H1 (cell line): Measurements from ENCODE around the gene KIAA0040. TPM values are rescaled to one million over a fixed set of nuclear protein-coding genes. Genes with fewer than 3 reads are reported as not detected.

ENCODE experiments used
- BCL11A ChIP-seq, 2 experiments: IDR thresholded peaks; one replicate each; pipeline ENCODE4 v1.6.1; 2011; ENCODE audit warnings: low read depth in 2 of 2, low read length in 2 of 2, mild to moderate bottlenecking in 2 of 2
- CTBP2 ChIP-seq: IDR thresholded peaks from 2 replicates; pipeline ENCODE4 v1.7.0; 2011; ENCODE audit warnings: borderline replicate concordance, mild to moderate bottlenecking, moderate library complexity, mixed read lengths, low read length; ENCODE audit not compliant: insufficient read depth, insufficient read length
- GABPA ChIP-seq: IDR thresholded peaks from 2 replicates; pipeline ENCODE4 v1.6.1; 2011; ENCODE audit warnings: mild to moderate bottlenecking, low read length, moderate library complexity, borderline replicate concordance; ENCODE audit not compliant: insufficient read depth
- JUN ChIP-seq: IDR thresholded peaks from 2 replicates; pipeline ENCODE4 v1.6.1; 2011; ENCODE audit warnings: low read depth, mild to moderate bottlenecking, improper control_type of control experiment, low read length
- KDM1A ChIP-seq: fragments of 200-600, 300-600 bp; sonication (generic); IDR thresholded peaks from 2 replicates; pipeline ENCODE4 v1.7.1; 2016; ENCODE audit warnings: mild to moderate bottlenecking, low read length, borderline replicate concordance
- SIN3A ChIP-seq, 2 experiments: IDR thresholded peaks in 1 of 2; conservative IDR thresholded peaks in 1 of 2; 2 replicates each; pipeline ENCODE4 v1.6.1; 2011 to 2012; ENCODE audit warnings: low read length in 2 of 2, improper control_type of control experiment in 1 of 2, low read depth in 1 of 2, mild to moderate bottlenecking in 1 of 2
- SRF ChIP-seq: IDR thresholded peaks from 2 replicates; pipeline ENCODE4 v1.6.1; 2011; ENCODE audit warnings: mild to moderate bottlenecking, low read depth, low read length, moderate library complexity
- TAF1 ChIP-seq: IDR thresholded peaks from 2 replicates; pipeline ENCODE4 v1.6.1; 2011; ENCODE audit warnings: mild to moderate bottlenecking, low read depth, low read length
- TBP ChIP-seq: IDR thresholded peaks from 2 replicates; pipeline ENCODE4 v1.6.1; 2011; ENCODE audit warnings: low read depth, low read length, improper control_type of control experiment
- YY1 ChIP-seq: IDR thresholded peaks from 2 replicates; pipeline ENCODE4 v1.6.1; 2011; ENCODE audit warnings: low read depth, mild to moderate bottlenecking, low read length
- polyA plus RNA-seq, 7 experiments: library from polyadenylated mRNA; depleted of rRNA in 3 of 7; stranded (reverse) in 5 of 7; unstranded in 2 of 7; fragments of >200 nt in 5 of 7; fragments of 200-250 nt in 2 of 7; gene quantifications; 1 replicate in 5 of 7; 2 replicates in 1 of 7; 4 replicates in 1 of 7; pipeline versions ENCODE4 v1.2.1 to v1.2.3, GENCODE V29; 2011 to 2013; ENCODE audit warnings: missing spikeins in 2 of 7, mixed read lengths in 2 of 7
- total RNA-seq: library from RNA; stranded (reverse); fragmentation: NEBNext Ultra II Directional; extraction: Animal tissue kit (Norgen Biotek cat#: 25700); gene quantifications from 2 replicates; pipeline ENCODE4 v1.2.1, GENCODE V29; 2021
- TF ChIP-seq, protein P1 (sequence below): fragments of 300-600 bp; sonication (generic); IDR thresholded peaks from 2 replicates; pipeline ENCODE4 v1.7.1; 2012; ENCODE audit warnings: low read length, moderate library complexity, mild to moderate bottlenecking, inconsistent platforms; ENCODE audit not compliant: insufficient replicate concordance

Gene KIAA0040
- total and polyA plus RNA-seq, 2 of the 8 experiments (the other 6 are each of a cell fraction or from before 2014, with no cell fraction given), result 11.0 to 14.1 TPM

DNA sequence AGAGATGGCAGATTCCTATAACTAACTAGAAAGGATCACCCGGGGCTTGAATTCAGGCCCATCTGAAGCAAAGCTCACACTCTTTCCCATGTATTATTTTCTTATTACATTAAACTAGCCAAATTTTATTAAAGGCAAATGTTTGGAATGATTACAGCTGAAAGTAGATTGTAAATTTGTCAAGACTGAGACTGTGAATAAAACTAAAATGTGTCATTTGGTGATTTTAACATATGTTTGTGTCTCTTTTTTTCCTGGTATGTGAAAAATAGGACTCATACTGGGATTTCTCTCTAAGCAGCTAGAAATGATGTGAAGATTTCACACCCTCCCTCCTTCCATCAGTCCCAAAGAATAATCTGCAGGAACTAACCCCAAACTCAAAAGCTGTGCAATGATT is 19.1 kb upstream of the KIAA0040 start (continued):
- TF ChIP-seq, protein P1, sequence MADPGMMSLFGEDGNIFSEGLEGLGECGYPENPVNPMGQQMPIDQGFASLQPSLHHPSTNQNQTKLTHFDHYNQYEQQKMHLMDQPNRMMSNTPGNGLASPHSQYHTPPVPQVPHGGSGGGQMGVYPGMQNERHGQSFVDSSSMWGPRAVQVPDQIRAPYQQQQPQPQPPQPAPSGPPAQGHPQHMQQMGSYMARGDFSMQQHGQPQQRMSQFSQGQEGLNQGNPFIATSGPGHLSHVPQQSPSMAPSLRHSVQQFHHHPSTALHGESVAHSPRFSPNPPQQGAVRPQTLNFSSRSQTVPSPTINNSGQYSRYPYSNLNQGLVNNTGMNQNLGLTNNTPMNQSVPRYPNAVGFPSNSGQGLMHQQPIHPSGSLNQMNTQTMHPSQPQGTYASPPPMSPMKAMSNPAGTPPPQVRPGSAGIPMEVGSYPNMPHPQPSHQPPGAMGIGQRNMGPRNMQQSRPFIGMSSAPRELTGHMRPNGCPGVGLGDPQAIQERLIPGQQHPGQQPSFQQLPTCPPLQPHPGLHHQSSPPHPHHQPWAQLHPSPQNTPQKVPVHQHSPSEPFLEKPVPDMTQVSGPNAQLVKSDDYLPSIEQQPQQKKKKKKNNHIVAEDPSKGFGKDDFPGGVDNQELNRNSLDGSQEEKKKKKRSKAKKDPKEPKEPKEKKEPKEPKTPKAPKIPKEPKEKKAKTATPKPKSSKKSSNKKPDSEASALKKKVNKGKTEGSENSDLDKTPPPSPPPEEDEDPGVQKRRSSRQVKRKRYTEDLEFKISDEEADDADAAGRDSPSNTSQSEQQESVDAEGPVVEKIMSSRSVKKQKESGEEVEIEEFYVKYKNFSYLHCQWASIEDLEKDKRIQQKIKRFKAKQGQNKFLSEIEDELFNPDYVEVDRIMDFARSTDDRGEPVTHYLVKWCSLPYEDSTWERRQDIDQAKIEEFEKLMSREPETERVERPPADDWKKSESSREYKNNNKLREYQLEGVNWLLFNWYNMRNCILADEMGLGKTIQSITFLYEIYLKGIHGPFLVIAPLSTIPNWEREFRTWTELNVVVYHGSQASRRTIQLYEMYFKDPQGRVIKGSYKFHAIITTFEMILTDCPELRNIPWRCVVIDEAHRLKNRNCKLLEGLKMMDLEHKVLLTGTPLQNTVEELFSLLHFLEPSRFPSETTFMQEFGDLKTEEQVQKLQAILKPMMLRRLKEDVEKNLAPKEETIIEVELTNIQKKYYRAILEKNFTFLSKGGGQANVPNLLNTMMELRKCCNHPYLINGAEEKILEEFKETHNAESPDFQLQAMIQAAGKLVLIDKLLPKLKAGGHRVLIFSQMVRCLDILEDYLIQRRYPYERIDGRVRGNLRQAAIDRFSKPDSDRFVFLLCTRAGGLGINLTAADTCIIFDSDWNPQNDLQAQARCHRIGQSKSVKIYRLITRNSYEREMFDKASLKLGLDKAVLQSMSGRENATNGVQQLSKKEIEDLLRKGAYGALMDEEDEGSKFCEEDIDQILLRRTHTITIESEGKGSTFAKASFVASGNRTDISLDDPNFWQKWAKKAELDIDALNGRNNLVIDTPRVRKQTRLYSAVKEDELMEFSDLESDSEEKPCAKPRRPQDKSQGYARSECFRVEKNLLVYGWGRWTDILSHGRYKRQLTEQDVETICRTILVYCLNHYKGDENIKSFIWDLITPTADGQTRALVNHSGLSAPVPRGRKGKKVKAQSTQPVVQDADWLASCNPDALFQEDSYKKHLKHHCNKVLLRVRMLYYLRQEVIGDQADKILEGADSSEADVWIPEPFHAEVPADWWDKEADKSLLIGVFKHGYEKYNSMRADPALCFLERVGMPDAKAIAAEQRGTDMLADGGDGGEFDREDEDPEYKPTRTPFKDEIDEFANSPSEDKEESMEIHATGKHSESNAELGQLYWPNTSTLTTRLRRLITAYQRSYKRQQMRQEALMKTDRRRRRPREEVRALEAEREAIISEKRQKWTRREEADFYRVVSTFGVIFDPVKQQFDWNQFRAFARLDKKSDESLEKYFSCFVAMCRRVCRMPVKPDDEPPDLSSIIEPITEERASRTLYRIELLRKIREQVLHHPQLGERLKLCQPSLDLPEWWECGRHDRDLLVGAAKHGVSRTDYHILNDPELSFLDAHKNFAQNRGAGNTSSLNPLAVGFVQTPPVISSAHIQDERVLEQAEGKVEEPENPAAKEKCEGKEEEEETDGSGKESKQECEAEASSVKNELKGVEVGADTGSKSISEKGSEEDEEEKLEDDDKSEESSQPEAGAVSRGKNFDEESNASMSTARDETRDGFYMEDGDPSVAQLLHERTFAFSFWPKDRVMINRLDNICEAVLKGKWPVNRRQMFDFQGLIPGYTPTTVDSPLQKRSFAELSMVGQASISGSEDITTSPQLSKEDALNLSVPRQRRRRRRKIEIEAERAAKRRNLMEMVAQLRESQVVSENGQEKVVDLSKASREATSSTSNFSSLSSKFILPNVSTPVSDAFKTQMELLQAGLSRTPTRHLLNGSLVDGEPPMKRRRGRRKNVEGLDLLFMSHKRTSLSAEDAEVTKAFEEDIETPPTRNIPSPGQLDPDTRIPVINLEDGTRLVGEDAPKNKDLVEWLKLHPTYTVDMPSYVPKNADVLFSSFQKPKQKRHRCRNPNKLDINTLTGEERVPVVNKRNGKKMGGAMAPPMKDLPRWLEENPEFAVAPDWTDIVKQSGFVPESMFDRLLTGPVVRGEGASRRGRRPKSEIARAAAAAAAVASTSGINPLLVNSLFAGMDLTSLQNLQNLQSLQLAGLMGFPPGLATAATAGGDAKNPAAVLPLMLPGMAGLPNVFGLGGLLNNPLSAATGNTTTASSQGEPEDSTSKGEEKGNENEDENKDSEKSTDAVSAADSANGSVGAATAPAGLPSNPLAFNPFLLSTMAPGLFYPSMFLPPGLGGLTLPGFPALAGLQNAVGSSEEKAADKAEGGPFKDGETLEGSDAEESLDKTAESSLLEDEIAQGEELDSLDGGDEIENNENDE, result no peak
- TF ChIP-seq TAF1 (no peak), KDM1A (no peak), JUN (no peak), BCL11A (IDR thresholded peaks at IDR 0.05; ENCODE audit: low read depth in 2 of 2, low read length in 2 of 2) (no peak), TBP (no peak), CTBP2 (no peak), GABPA (no peak), SRF (no peak), SIN3A (conservative IDR thresholded peaks at IDR 0.05 in 1 of 2, IDR thresholded peaks at IDR 0.05 in 1 of 2; ENCODE audit: low read depth in 1 of 2, low read length in 2 of 2) (no peak), YY1 (no peak)
